ENCODE data around the gene SGMS2.

DNA sequence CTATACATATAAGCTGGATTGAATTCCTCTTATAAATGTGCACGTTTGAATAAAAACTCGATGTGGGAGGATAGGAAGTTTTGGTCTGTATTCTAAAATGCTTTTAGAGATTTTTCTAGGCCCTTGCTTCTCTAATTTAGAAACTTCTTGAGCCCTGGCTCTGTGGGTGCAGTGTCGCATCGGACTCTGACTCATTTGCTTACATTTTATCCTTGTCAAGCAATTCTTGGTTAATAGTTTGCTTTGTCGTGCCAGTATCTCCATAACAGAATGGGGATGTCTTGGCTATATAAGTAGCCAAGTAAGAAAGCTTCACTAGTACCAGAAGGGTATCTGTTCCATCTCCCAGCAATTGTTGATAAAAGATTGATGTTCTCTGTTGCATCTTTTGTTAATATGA, 10.7 kb downstream of the SGMS2 start:
- no peak for TF ChIP-seq NR3C1 (CRISPR knock-in tag; conservative IDR thresholded peaks at IDR 0.05; ENCODE audit: low read depth)
- TF ChIP-seq, protein P1, sequence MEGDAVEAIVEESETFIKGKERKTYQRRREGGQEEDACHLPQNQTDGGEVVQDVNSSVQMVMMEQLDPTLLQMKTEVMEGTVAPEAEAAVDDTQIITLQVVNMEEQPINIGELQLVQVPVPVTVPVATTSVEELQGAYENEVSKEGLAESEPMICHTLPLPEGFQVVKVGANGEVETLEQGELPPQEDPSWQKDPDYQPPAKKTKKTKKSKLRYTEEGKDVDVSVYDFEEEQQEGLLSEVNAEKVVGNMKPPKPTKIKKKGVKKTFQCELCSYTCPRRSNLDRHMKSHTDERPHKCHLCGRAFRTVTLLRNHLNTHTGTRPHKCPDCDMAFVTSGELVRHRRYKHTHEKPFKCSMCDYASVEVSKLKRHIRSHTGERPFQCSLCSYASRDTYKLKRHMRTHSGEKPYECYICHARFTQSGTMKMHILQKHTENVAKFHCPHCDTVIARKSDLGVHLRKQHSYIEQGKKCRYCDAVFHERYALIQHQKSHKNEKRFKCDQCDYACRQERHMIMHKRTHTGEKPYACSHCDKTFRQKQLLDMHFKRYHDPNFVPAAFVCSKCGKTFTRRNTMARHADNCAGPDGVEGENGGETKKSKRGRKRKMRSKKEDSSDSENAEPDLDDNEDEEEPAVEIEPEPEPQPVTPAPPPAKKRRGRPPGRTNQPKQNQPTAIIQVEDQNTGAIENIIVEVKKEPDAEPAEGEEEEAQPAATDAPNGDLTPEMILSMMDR (IDR thresholded peaks at IDR 0.05): no peak
- TF ChIP-seq, protein P2, sequence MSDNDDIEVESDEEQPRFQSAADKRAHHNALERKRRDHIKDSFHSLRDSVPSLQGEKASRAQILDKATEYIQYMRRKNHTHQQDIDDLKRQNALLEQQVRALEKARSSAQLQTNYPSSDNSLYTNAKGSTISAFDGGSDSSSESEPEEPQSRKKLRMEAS (CRISPR knock-in tag; IDR thresholded peaks at IDR 0.05): no peak
- TF ChIP-seq, protein P3, sequence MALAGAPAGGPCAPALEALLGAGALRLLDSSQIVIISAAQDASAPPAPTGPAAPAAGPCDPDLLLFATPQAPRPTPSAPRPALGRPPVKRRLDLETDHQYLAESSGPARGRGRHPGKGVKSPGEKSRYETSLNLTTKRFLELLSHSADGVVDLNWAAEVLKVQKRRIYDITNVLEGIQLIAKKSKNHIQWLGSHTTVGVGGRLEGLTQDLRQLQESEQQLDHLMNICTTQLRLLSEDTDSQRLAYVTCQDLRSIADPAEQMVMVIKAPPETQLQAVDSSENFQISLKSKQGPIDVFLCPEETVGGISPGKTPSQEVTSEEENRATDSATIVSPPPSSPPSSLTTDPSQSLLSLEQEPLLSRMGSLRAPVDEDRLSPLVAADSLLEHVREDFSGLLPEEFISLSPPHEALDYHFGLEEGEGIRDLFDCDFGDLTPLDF (CRISPR knock-in tag; IDR thresholded peaks at IDR 0.05): no peak
- TF ChIP-seq IRF2 (CRISPR knock-in tag; IDR thresholded peaks at IDR 0.05; ENCODE audit: borderline replicate concordance, low read depth): no peak
- no peak for TF ChIP-seq CBFB (CRISPR knock-in tag; IDR thresholded peaks at IDR 0.05; ENCODE audit: low read depth)
- TF ChIP-seq TEAD4 (CRISPR knock-in tag; IDR thresholded peaks at IDR 0.05): no peak
- TF ChIP-seq ZNF263 (CRISPR knock-in tag; IDR thresholded peaks at IDR 0.05; ENCODE audit: low read depth): no peak
- TF ChIP-seq ZNF423 (CRISPR knock-in tag; IDR thresholded peaks at IDR 0.05): no peak
- TF ChIP-seq, protein P4, sequence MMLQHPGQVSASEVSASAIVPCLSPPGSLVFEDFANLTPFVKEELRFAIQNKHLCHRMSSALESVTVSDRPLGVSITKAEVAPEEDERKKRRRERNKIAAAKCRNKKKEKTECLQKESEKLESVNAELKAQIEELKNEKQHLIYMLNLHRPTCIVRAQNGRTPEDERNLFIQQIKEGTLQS (CRISPR knock-in tag; conservative IDR thresholded peaks at IDR 0.05): no peak
- TF ChIP-seq, protein P5, sequence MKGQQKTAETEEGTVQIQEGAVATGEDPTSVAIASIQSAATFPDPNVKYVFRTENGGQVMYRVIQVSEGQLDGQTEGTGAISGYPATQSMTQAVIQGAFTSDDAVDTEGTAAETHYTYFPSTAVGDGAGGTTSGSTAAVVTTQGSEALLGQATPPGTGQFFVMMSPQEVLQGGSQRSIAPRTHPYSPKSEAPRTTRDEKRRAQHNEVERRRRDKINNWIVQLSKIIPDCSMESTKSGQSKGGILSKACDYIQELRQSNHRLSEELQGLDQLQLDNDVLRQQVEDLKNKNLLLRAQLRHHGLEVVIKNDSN (CRISPR knock-in tag; IDR thresholded peaks at IDR 0.05): no peak
- TF ChIP-seq, protein P6, sequence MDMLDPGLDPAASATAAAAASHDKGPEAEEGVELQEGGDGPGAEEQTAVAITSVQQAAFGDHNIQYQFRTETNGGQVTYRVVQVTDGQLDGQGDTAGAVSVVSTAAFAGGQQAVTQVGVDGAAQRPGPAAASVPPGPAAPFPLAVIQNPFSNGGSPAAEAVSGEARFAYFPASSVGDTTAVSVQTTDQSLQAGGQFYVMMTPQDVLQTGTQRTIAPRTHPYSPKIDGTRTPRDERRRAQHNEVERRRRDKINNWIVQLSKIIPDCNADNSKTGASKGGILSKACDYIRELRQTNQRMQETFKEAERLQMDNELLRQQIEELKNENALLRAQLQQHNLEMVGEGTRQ (CRISPR knock-in tag; IDR thresholded peaks at IDR 0.05): no peak
